ENCODE results near the gene USP8. TPM values are rescaled to one million over a fixed set of nuclear protein-coding genes. Genes with fewer than 3 reads are reported as not detected.

USP8 gene
- polyA plus RNA-seq, 3 donors, result 32.1 to 62.4 (median 37.3) TPM

GRCh38 chr15:50544368-50544767 is 120.2 kb downstream of the USP8 start:
- WGBS (ENCODE audit: insufficient coverage), result 77% methylated on average over 4 of the region's 5 CpGs
- Mint-ChIP-seq H3K36me3 (no peaks in the 10 kb centered on the region), H3K27ac (no peak overlapping the region), H3K27me3 (ENCODE audit: low read depth in 3 of 3) (peaks cover 0 to 4% (median 0%) of the 10 kb centered on the region in 3 donors), H3K4me3 (peak overlapping the region in 1 of 2 donors; percentile 39), H3K9me3 (peaks cover 0 to 5% (median 0%) of the 10 kb centered on the region in 7 donors), H3K4me1 (no peaks in the 10 kb centered on the region)
- Histone ChIP-seq H3K79me2 (ENCODE audit: insufficient read depth, low read length) (no peaks in the 10 kb centered on the region), H2AFZ (ENCODE audit: insufficient read depth, low read depth, low read length, poor library complexity, severe bottlenecking) (no peak overlapping the region), H3K4me3 (replicated peaks in 1 of 3; ENCODE audit: low read depth in 2 of 3, low read length in 3 of 3) (no peak overlapping the region), H3K4me1 (ENCODE audit: control insufficient read depth in 1 of 2, insufficient read depth in 2 of 2, low read length in 2 of 2) (no peaks in the 10 kb centered on the region), H3K27me3 (ENCODE audit: control insufficient read depth in 2 of 2, insufficient read depth in 2 of 2, low read length in 2 of 2) (no peaks in the 10 kb centered on the region), H4K20me1 (ENCODE audit: insufficient read depth, low read length) (no peaks in the 10 kb centered on the region), H3K9me3 (replicated peaks in 1 of 2; ENCODE audit: control insufficient read depth in 1 of 2, insufficient read depth in 1 of 2, low read length in 2 of 2) (no peaks in the 10 kb centered on the region), H3K27ac (ENCODE audit: low read depth in 1 of 2, low read length in 2 of 2) (no peak overlapping the region), H3K36me3 (replicated peaks in 1 of 2; ENCODE audit: control insufficient read depth in 1 of 2, insufficient read depth in 2 of 2, low read length in 2 of 2) (no peaks in the 10 kb centered on the region), H3K4me2 (replicated peaks; ENCODE audit: extremely low read depth, low read length, poor library complexity, severe bottlenecking) (no peak overlapping the region), H3K9ac (ENCODE audit: insufficient read depth, low read length, poor library complexity, severe bottlenecking) (no peak overlapping the region)
- TF ChIP-seq CTCF (IDR thresholded peaks at IDR 0.05), result no peak
- DNase-seq, result no peak
- intact Hi-C loops (cut with micrococcal nuclease), result no loop called here

- H3K4me1 ChIP-seq (ENCODE audit: control insufficient read depth in 1 of 2, insufficient read depth in 2 of 2, low read length in 2 of 2), result no peaks in the 10 kb centered on the region
- no peaks in the 10 kb centered on the region for H3K4me1 Mint-ChIP-seq
- intact Hi-C loops (cut with micrococcal nuclease), result no loop called here
- H3K36me3 ChIP-seq (replicated peaks in 1 of 2; ENCODE audit: control insufficient read depth in 1 of 2, insufficient read depth in 2 of 2, low read length in 2 of 2), result no peaks in the 10 kb centered on the region
- no peaks in the 10 kb centered on the region for H3K79me2 ChIP-seq (ENCODE audit: insufficient read depth, low read length)
- no peak within 1 kb of the TSS for H3K4me2 ChIP-seq (replicated peaks; ENCODE audit: extremely low read depth, low read length, poor library complexity, severe bottlenecking)
- no peaks in the 10 kb centered on the region for H3K9me3 ChIP-seq (replicated peaks in 1 of 2; ENCODE audit: control insufficient read depth in 1 of 2, insufficient read depth in 1 of 2, low read length in 2 of 2)
- no peak for DNase-seq
- no peak for TF ChIP-seq CTCF (IDR thresholded peaks at IDR 0.05)
- H3K9ac ChIP-seq (ENCODE audit: insufficient read depth, low read length, poor library complexity, severe bottlenecking), result no peak within 1 kb of the TSS
- no peak within 1 kb of the TSS for H3K4me3 Mint-ChIP-seq
- no peaks in the 10 kb centered on the region for H3K36me3 Mint-ChIP-seq
- H2AFZ ChIP-seq (ENCODE audit: insufficient read depth, low read depth, low read length, poor library complexity, severe bottlenecking), result no peak within 1 kb of the TSS
- H3K27me3 ChIP-seq (ENCODE audit: control insufficient read depth in 2 of 2, insufficient read depth in 2 of 2, low read length in 2 of 2), result no peaks in the 10 kb centered on the region
- no peaks in the 10 kb centered on the region for H4K20me1 ChIP-seq (ENCODE audit: insufficient read depth, low read length)
- no peak within 1 kb of the TSS for H3K27ac ChIP-seq (ENCODE audit: low read depth in 1 of 2, low read length in 2 of 2)
- H3K27me3 Mint-ChIP-seq (ENCODE audit: low read depth in 3 of 3), result peaks cover 0 to 4% (median 3%) of the 10 kb centered on the region in 3 donors
- H3K27ac Mint-ChIP-seq, result no peak within 1 kb of the TSS
- 100% methylated on average over 3 of the region's 5 CpGs for WGBS (ENCODE audit: insufficient coverage)
- H3K4me3 ChIP-seq (replicated peaks in 1 of 3; ENCODE audit: low read depth in 2 of 3, low read length in 3 of 3), result no peak within 1 kb of the TSS
- H3K9me3 Mint-ChIP-seq, result peaks cover 0 to 5% (median 0%) of the 10 kb centered on the region in 7 donors
Measured at GRCh38 chr15:50546566-50546965, 122.4 kb downstream of the USP8 start, which contains the start of gene USP50. Gene USP50 (minus strand): TSS chr15:50546666. CDS start chr15:50546525, 141 bp downstream.

All from CD14-positive monocyte (primary cell).